H1 (cell line): ENCODE data around the gene TLR4. TPM values are rescaled to one million over a fixed set of nuclear protein-coding genes. Genes with fewer than 3 reads are reported as not detected.

ENCODE experiments used
- CTCF ChIA-PET: fragments of 300-600 bp; sonication (Branson Sonifier 250); formaldehyde crosslinking; loops from one replicate; lab custom pipeline; 2021; ENCODE audit not compliant: partially characterized antibody; lab: Charles Lee
- POLR2A ChIA-PET: fragments of 300-600 bp; sonication (Branson Sonifier 250); formaldehyde crosslinking; loops from one replicate; lab custom pipeline; 2021; ENCODE audit warnings: inconsistent platforms; ENCODE audit not compliant: partially characterized antibody; lab: Charles Lee
- DNase-seq, 2 experiments: peaks; one replicate each; pipeline versions ENCODE4 v3.0.0 to v3.0.0-alpha.2; 2010 to 2022; ENCODE audit warnings: low spot score in 2 of 2, low read depth in 1 of 2, mixed read lengths in 1 of 2
- FAIRE-seq: peaks from 2 replicates; lab custom pipeline; 2011; peaks lifted over from hg19 to GRCh38; lab: Jason Lieb, UNC
- H2AFZ ChIP-seq: 2 replicates; pipeline ENCODE4 v1.8.1; 2012; ENCODE audit warnings: low read length, inconsistent platforms
- H2AK5ac ChIP-seq: 2 replicates; pipeline ENCODE4 v1.6.1; 2013; ENCODE audit warnings: low read depth, low read length
- H2BK120ac ChIP-seq: replicated peaks from 2 replicates; pipeline ENCODE3; 2013; ENCODE audit warnings: low read depth, low read length, inconsistent platforms
- H2BK12ac ChIP-seq: 2 replicates; pipeline ENCODE4 v1.6.1; 2013; ENCODE audit warnings: low read depth, low read length
- H2BK15ac ChIP-seq: 2 replicates; pipeline ENCODE4 v1.6.1; 2013; ENCODE audit warnings: low read length
- H2BK20ac ChIP-seq: 2 replicates; pipeline ENCODE4 v1.6.1; 2013; ENCODE audit warnings: low read length
- H2BK5ac ChIP-seq: 2 replicates; pipeline ENCODE4 v1.6.1; 2013; ENCODE audit warnings: low read depth, low read length
- H3K14ac ChIP-seq: 2 replicates; pipeline ENCODE4 v1.6.1; 2013; ENCODE audit warnings: inconsistent platforms; ENCODE audit not compliant: insufficient read length
- H3K18ac ChIP-seq: 2 replicates; pipeline ENCODE4 v1.6.1; 2013; ENCODE audit warnings: low read length; ENCODE audit errors: extremely low read depth
- H3K23ac ChIP-seq: 2 replicates; pipeline ENCODE4 v1.6.1; 2013; ENCODE audit warnings: inconsistent platforms; ENCODE audit not compliant: insufficient read length
- H3K23me2 ChIP-seq: 2 replicates; pipeline ENCODE4 v1.6.1; 2013; ENCODE audit warnings: low read depth, low read length
- H3K27ac ChIP-seq: 2 replicates; pipeline ENCODE4 v1.6.1; 2011; ENCODE audit warnings: low read depth, low read length, inconsistent platforms
- H3K27me3 ChIP-seq, 4 experiments: replicated peaks in 1 of 4; 1 replicate in 1 of 4; 2 replicates in 3 of 4; pipeline versions ENCODE4 v1.6.1 to v1.8.1; 2011 to 2013; ENCODE audit warnings: low read length in 3 of 4, mild to moderate bottlenecking in 3 of 4, inconsistent platforms in 2 of 4, mixed read lengths in 2 of 4, moderate library complexity in 1 of 4; ENCODE audit not compliant: control insufficient read depth in 3 of 4, insufficient read depth in 3 of 4; ENCODE audit errors: extremely low read depth in 1 of 4
- H3K36me3 ChIP-seq, 4 experiments: 2 replicates each; pipeline versions ENCODE4 v1.6.1 to v1.8.1; 2011 to 2013; ENCODE audit warnings: mild to moderate bottlenecking in 4 of 4, low read length in 3 of 4, moderate library complexity in 2 of 4, control low read depth in 1 of 4, inconsistent platforms in 1 of 4; ENCODE audit not compliant: insufficient read depth in 4 of 4, control insufficient read depth in 2 of 4
- H3K4ac ChIP-seq: replicated peaks from 2 replicates; pipeline ENCODE3; 2013; ENCODE audit warnings: low read length, low read depth, mixed read lengths, inconsistent platforms; ENCODE audit not compliant: insufficient read length
- H3K4me1 ChIP-seq, 4 experiments: replicated peaks in 1 of 4; 1 replicate in 1 of 4; 2 replicates in 3 of 4; pipeline versions ENCODE4 v1.6.1 to v1.8.1; 2011 to 2013; ENCODE audit warnings: low read length in 3 of 4, inconsistent platforms in 2 of 4, mixed read lengths in 1 of 4; ENCODE audit not compliant: insufficient read depth in 4 of 4, control insufficient read depth in 3 of 4
- H3K4me2 ChIP-seq, 2 experiments: 2 replicates each; pipeline versions ENCODE4 v1.6.1 to v1.8.1; 2011 to 2013; ENCODE audit warnings: low read depth in 2 of 2, low read length in 2 of 2, control low read depth in 1 of 2, inconsistent platforms in 1 of 2, mild to moderate bottlenecking in 1 of 2; ENCODE audit not compliant: insufficient read depth in 1 of 2
- H3K4me3 ChIP-seq, 4 experiments: fragments of 200-600, 300-600 bp in 1 of 4; sonication (generic), shearing (Covaris generic), sonication (Bioruptor Twin) in 1 of 4; 2 replicates each; pipeline versions ENCODE4 v1.5.1 to v1.8.1; 2011 to 2016; ENCODE audit warnings: low read length in 4 of 4, low read depth in 3 of 4, control low read depth in 2 of 4, inconsistent platforms in 2 of 4, mild to moderate bottlenecking in 2 of 4, mixed read lengths in 1 of 4, moderate library complexity in 1 of 4; ENCODE audit not compliant: insufficient read depth in 2 of 4; ENCODE audit errors: extremely low read depth in 1 of 4
- H3K56ac ChIP-seq: replicated peaks from 2 replicates; pipeline ENCODE3; 2013; ENCODE audit warnings: low read depth, mild to moderate bottlenecking, mixed read lengths, low read length, inconsistent platforms; ENCODE audit not compliant: insufficient read length
- H3K79me1 ChIP-seq: 2 replicates; pipeline ENCODE4 v1.6.1; 2013; ENCODE audit warnings: low read depth, low read length, control low read depth
- H3K79me2 ChIP-seq, 2 experiments: 2 replicates each; pipeline versions ENCODE4 v1.6.1 to v1.8.1; 2012 to 2013; ENCODE audit warnings: low read length in 2 of 2, mild to moderate bottlenecking in 2 of 2, inconsistent platforms in 1 of 2; ENCODE audit not compliant: insufficient read depth in 2 of 2, control insufficient read depth in 1 of 2
- H3K9ac ChIP-seq, 4 experiments: replicated peaks in 1 of 4; 1 replicate in 1 of 4; 2 replicates in 3 of 4; pipeline versions ENCODE4 v1.6.1 to v1.8.1; 2011 to 2013; ENCODE audit warnings: low read depth in 3 of 4, low read length in 3 of 4, control low read depth in 2 of 4, mild to moderate bottlenecking in 2 of 4, moderate library complexity in 2 of 4, inconsistent platforms in 1 of 4; ENCODE audit errors: extremely low read depth in 1 of 4
- H3K9me3 ChIP-seq, 2 experiments: 2 replicates each; pipeline versions ENCODE4 v1.6.1 to v1.8.1; 2012 to 2013; ENCODE audit warnings: mild to moderate bottlenecking in 2 of 2, moderate library complexity in 2 of 2, control low read depth in 1 of 2, inconsistent platforms in 1 of 2, low read depth in 1 of 2, low read length in 1 of 2, mixed read lengths in 1 of 2; ENCODE audit not compliant: insufficient read depth in 2 of 2
- H4K20me1 ChIP-seq, 2 experiments: replicated peaks in 1 of 2; 2 replicates each; pipeline versions ENCODE3 to v1.8.1; 2011 to 2013; ENCODE audit warnings: inconsistent platforms in 2 of 2, low read length in 2 of 2, mild to moderate bottlenecking in 1 of 2; ENCODE audit not compliant: insufficient read depth in 2 of 2, control insufficient read depth in 1 of 2
- H4K5ac ChIP-seq: 2 replicates; pipeline ENCODE4 v1.6.1; 2013; ENCODE audit warnings: low read length, low read depth, mixed read lengths, inconsistent platforms; ENCODE audit not compliant: insufficient read length
- H4K8ac ChIP-seq: 2 replicates; pipeline ENCODE4 v1.8.0; 2013; ENCODE audit warnings: mild to moderate bottlenecking, moderate library complexity, low read length, inconsistent platforms; ENCODE audit not compliant: insufficient read depth; ENCODE audit errors: extremely low read depth
- H4K91ac ChIP-seq: replicated peaks from 2 replicates; pipeline ENCODE3; 2013; ENCODE audit warnings: low read length, mixed read lengths, inconsistent platforms; ENCODE audit not compliant: insufficient read length
- BACH1 ChIP-seq: IDR thresholded peaks from 2 replicates; pipeline ENCODE4 v1.6.1; 2012; ENCODE audit warnings: low read length, improper control_type of control experiment
- EZH2 ChIP-seq: fragments of 200-600 bp; sonication (generic); IDR thresholded peaks from 2 replicates; pipeline ENCODE4 v1.7.1; 2012; ENCODE audit warnings: low read depth, mild to moderate bottlenecking, moderate library complexity, low read length, inconsistent platforms; ENCODE audit not compliant: severe bottlenecking
- FOSL1 ChIP-seq: IDR thresholded peaks from 2 replicates; pipeline ENCODE4 v1.6.1; 2011; ENCODE audit warnings: mild to moderate bottlenecking, low read depth, low read length, moderate library complexity; ENCODE audit not compliant: insufficient read depth
- GABPA ChIP-seq: IDR thresholded peaks from 2 replicates; pipeline ENCODE4 v1.6.1; 2011; ENCODE audit warnings: mild to moderate bottlenecking, low read length, moderate library complexity, borderline replicate concordance; ENCODE audit not compliant: insufficient read depth
- JUN ChIP-seq: IDR thresholded peaks from 2 replicates; pipeline ENCODE4 v1.6.1; 2011; ENCODE audit warnings: low read depth, mild to moderate bottlenecking, improper control_type of control experiment, low read length
- MAFK ChIP-seq: IDR thresholded peaks from 2 replicates; pipeline ENCODE4 v1.6.1; 2012; ENCODE audit warnings: low read depth, mild to moderate bottlenecking, improper control_type of control experiment, low read length
- RBBP5 ChIP-seq: IDR thresholded peaks from 2 replicates; pipeline ENCODE4 v1.7.1; 2012; ENCODE audit warnings: low read depth, mild to moderate bottlenecking, inconsistent platforms, low read length, moderate library complexity, borderline replicate concordance
- RFX5 ChIP-seq: IDR thresholded peaks from 2 replicates; pipeline ENCODE4 v1.6.1; 2011; ENCODE audit warnings: low read depth, low read length, improper control_type of control experiment, borderline replicate concordance
- RXRA ChIP-seq: IDR thresholded peaks from 2 replicates; pipeline ENCODE4 v1.6.1; 2011; ENCODE audit warnings: low read depth, mild to moderate bottlenecking, low read length, moderate library complexity; ENCODE audit not compliant: insufficient read depth
- SIRT6 ChIP-seq: IDR thresholded peaks from one replicate; pipeline ENCODE4 v1.7.1; 2012; ENCODE audit warnings: low read length, inconsistent platforms
- SIX5 ChIP-seq: IDR thresholded peaks from 2 replicates; pipeline ENCODE4 v1.6.1; 2011; ENCODE audit warnings: mild to moderate bottlenecking, low read depth, low read length
- SP1 ChIP-seq: IDR thresholded peaks from 2 replicates; pipeline ENCODE4 v1.6.1; 2011; ENCODE audit warnings: low read depth, low read length
- SRF ChIP-seq: IDR thresholded peaks from 2 replicates; pipeline ENCODE4 v1.6.1; 2011; ENCODE audit warnings: mild to moderate bottlenecking, low read depth, low read length, moderate library complexity
- TAF1 ChIP-seq: IDR thresholded peaks from 2 replicates; pipeline ENCODE4 v1.6.1; 2011; ENCODE audit warnings: mild to moderate bottlenecking, low read depth, low read length
- ZNF274 ChIP-seq: IDR thresholded peaks from 2 replicates; pipeline ENCODE4 v1.7.0; 2012; ENCODE audit warnings: low read length, borderline replicate concordance; ENCODE audit errors: extremely low read depth
- WGBS, 2 experiments: shearing (Covaris generic) in 1 of 2; methylation state at CpG; one replicate each; pipeline versions ENCODE4 v1.1.6 to v1.1.7; 2013 to 2015; ENCODE audit warnings: low lambda C conversion rate in 2 of 2, mixed read lengths in 2 of 2, inconsistent platforms in 1 of 2, low coverage in 1 of 2, missing lambda C conversion rate in 1 of 2; ENCODE audit not compliant: insufficient replicate concordance in 2 of 2, insufficient coverage in 1 of 2, insufficient read length in 1 of 2; ENCODE audit errors: extremely low coverage in 1 of 2, missing lambda C conversion rate in 1 of 2; 5-methylcytosine and 5-hydroxymethylcytosine counted together
- polyA plus RNA-seq, 7 experiments: library from polyadenylated mRNA; depleted of rRNA in 3 of 7; stranded (reverse) in 5 of 7; unstranded in 2 of 7; fragments of >200 nt in 5 of 7; fragments of 200-250 nt in 2 of 7; gene quantifications; 1 replicate in 5 of 7; 2 replicates in 1 of 7; 4 replicates in 1 of 7; pipeline versions ENCODE4 v1.2.1 to v1.2.3, GENCODE V29; 2011 to 2013; ENCODE audit warnings: missing spikeins in 2 of 7, mixed read lengths in 2 of 7
- total RNA-seq: library from RNA; stranded (reverse); fragmentation: NEBNext Ultra II Directional; extraction: Animal tissue kit (Norgen Biotek cat#: 25700); gene quantifications from 2 replicates; pipeline ENCODE4 v1.2.1, GENCODE V29; 2021
- TF ChIP-seq, protein P1 (sequence below): IDR thresholded peaks from 2 replicates; pipeline ENCODE4 v1.6.1; 2012; ENCODE audit warnings: inconsistent platforms

The TLR4 gene
- total and polyA plus RNA-seq, 2 of the 8 experiments (the other 6 are each of a cell fraction or from before 2014, with no cell fraction given) = 0.02 to 0.17 TPM

DNA sequence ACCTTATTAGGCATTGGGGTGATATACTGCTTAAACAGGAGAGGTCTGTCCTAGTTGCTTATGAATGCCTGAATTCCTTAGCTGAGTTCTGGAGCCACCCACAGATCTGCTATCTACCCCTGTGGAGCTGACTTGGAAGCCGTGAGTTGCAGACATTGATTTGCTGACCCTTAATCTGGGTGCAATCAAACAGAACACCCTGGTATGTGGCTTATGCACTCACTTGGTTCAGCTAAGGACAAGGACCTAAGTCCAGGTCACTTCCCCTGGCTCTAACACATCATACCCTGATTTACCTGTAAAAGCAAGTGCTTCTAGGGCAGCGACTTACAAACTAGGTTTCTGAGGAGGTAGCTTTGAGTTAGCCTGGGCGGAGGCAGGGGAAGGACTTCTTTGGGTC lies 41.6 kb upstream of the TLR4 start:
- no peaks in the 10 kb centered on the region for H3K79me1 ChIP-seq
- no peak overlapping the region for H2BK20ac ChIP-seq
- no peak for DNase-seq
- H2BK120ac ChIP-seq = no peak overlapping the region
- H3K36me3 ChIP-seq = no peaks in the 10 kb centered on the region; a peak in 1 of 8 replicates
- no peak overlapping the region for H3K14ac ChIP-seq
- no peak overlapping the region for H4K5ac ChIP-seq
- no peak overlapping the region for H4K8ac ChIP-seq
- no peak overlapping the region for H3K27ac ChIP-seq
- no peak overlapping the region for H3K4ac ChIP-seq
- no peak overlapping the region for H3K4me3 ChIP-seq
- no peak overlapping the region for H2BK15ac ChIP-seq
- H3K27me3 ChIP-seq = no peaks in the 10 kb centered on the region
- H3K23ac ChIP-seq = no peak overlapping the region
- no peaks in the 10 kb centered on the region for H3K23me2 ChIP-seq
- no peak overlapping the region for H3K4me2 ChIP-seq
- 85% methylated on average over 3 of the region's 3 CpGs; no CpG with 5 or more reads in 1 of the 2 experiments for WGBS, 2 experiments
- H4K20me1 ChIP-seq = no peaks in the 10 kb centered on the region
- no peaks in the 10 kb centered on the region for H3K4me1 ChIP-seq
- H2BK5ac ChIP-seq = no peak overlapping the region
- H3K79me2 ChIP-seq = no peaks in the 10 kb centered on the region
- H2BK12ac ChIP-seq = no peak overlapping the region
- no peak overlapping the region for H4K91ac ChIP-seq
- H2AFZ ChIP-seq = no peak overlapping the region; the same call in 1 of the 2 replicates
- ChIA-PET POLR2A (no interaction called here), CTCF (interaction anchor here (0.6 to 0.7 kb wide), 2 partner anchors 18 to 1294 kb away, joined by 3 to 6 read pairs; no protein-coding TSS in a partner anchor)
- no peak overlapping the region for H3K56ac ChIP-seq
- FAIRE-seq = no peak
- no peak overlapping the region for H2AK5ac ChIP-seq
- no peak overlapping the region for H3K18ac ChIP-seq
- H3K9me3 ChIP-seq = no peaks in the 10 kb centered on the region
- no peak overlapping the region for H3K9ac ChIP-seq
- TF ChIP-seq RFX5 (no peak), BACH1 (no peak), ZNF274 (no peak), MAFK (no peak), SIRT6 (no peak), TAF1 (no peak), EZH2 (no peak), RBBP5 (no peak), SRF (no peak), FOSL1 (no peak), RXRA (no peak), GABPA (no peak), SP1 (no peak), SIX5 (no peak), JUN (no peak)
- TF ChIP-seq, protein P1, sequence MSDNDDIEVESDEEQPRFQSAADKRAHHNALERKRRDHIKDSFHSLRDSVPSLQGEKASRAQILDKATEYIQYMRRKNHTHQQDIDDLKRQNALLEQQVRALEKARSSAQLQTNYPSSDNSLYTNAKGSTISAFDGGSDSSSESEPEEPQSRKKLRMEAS = no peak
